SIG-M5 (cell line): ENCODE results near the gene ACVR1.

Experiments
- DNase-seq: peaks from one replicate; lab custom pipeline; 2025; lab: John Stamatoyannopoulos, UW

ACVR1 gene

DNA sequence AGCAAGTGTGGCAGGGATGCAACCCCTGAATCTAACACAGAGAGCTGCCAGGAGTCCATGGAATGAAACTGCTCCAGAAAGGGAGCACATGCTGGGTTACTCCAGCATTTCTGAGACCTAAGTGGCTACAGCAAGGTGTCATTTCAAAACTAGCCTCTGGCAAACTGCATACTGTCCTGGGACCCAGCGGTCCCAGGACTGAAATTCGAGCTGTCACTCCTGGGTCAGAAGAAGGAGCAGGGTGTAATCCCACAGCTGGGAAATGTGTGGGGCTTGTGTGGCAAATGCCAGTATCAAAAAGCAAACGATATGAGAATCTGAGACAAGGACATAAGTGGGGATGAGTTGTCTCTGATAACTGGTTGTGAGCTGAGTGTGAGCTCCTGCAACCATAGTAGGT lies 177.1 kb downstream of the ACVR1 start:
- no peak for DNase-seq

- DNase-seq, result no peak
These were observed 177.7 kb downstream of the ACVR1 start for GRCh38 chr2:157698430-157698829.

DNA sequence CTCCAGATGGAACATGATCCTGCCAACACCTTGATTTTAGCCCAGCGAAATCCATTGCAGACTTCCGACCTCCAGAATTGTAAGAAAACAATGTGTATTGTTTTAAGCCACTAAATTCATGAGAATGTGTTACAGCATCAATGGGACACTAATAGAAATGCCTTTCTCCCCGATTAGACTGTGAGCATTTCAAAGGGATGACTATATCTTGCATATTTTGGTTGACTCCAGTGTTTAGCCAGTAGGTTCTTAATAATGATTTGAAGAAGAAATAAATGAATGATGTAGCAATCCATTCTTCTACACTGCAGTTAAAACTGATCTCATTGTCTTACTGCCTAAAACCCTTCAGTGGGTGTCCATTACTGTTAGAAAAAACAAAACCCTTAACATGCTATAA lies 180.1 kb downstream of the ACVR1 start:
- no peak for DNase-seq

- no peak for DNase-seq
These were observed 183.4 kb downstream of the ACVR1 start for GRCh38 chr2:157692768-157693167.

- no peak for DNase-seq
These were observed 184.4 kb downstream of the ACVR1 start for GRCh38 chr2:157691695-157692094.

DNA sequence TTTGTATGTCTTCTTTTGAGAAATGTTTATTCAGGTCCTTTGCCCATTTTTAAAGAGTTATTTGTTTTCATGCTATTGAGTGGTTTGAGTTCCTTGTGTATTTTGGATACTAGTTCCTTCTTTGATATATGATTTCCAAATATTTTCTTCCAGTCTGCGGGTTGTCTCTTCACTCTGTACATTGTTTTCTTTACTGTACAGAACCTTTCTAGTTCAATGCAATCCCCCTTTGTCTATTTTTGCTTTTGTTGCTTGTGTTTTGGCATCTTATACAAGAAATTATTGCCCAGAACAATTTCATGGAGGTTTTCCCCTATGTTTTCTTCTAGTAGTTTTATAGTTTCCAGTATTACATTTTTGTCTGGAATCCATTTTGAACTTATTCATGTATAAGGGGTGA lies 185.0 kb downstream of the ACVR1 start:
- no peak for DNase-seq
